DMS53 treated with DMSO at 0.1 percent for 48 hours (cell line): ENCODE measurements around the gene LTBP3.

Experiments
- DNase-seq: peaks from one replicate; lab custom pipeline; 2025; ENCODE audit not compliant: unreplicated experiment; lab: John Stamatoyannopoulos, UW

The LTBP3 gene

DNA sequence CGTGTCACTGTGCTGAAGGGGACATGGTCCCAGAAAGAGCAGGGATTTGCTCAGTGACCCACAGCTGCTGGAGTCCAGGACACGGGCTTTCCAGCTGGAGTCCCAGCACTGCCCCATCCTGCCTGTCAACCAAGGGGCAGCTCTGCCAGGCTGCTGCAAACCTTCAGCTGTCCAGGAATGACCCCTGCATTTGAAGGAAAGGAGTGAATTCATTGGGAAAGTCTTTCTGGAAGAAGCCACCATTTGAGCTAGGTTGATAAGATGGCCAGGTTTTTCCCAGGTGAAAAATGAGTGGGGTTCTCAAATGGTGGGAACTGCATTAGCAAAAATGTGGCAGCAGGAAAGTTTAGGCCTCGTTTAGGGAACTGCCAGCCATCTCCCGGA is 28.1 kb upstream of the LTBP3 start:
- no peak for DNase-seq

DNA sequence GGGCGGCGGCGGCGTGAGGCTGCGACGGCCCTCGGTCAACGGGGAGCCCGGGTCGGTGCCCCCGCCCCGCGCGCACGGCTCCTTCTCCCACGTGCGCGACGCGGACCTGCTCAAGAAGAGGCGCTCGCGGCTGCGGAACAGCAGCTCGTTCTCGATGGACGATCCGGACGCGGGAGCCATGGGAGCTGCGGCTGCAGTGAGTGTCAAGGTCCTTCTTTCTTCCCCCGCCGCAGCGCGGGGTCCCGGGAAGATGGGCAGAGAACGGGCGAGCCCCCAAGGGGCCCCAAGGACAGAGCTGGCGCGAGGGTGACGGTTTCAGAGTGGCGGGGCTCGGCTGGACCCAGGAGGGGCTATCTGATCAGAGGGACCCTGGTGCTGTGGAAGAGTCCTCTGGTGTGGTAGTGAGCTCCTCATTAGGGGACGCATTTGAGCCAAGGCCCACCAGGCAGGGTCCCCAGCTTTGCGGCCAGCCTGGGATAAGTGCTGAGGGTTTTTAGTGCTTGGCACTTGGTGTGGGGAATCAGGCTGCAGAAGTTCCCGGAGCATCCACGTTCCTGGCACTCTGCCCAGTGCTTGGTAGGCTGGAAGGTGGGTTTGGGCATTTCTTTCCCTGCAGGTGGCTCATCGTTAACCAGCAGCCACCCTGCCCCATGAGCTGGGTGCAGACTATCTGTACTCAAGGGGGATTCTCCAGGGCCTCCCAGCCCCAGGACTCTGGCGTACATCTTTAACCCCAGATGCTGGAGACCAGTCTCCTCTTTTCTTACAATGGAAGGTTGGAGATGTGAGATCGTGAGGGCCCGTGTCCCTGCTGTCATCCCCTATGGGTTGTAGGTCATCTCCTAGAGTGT is 27.5 kb upstream of the LTBP3 start:
- no peak for DNase-seq

DNA sequence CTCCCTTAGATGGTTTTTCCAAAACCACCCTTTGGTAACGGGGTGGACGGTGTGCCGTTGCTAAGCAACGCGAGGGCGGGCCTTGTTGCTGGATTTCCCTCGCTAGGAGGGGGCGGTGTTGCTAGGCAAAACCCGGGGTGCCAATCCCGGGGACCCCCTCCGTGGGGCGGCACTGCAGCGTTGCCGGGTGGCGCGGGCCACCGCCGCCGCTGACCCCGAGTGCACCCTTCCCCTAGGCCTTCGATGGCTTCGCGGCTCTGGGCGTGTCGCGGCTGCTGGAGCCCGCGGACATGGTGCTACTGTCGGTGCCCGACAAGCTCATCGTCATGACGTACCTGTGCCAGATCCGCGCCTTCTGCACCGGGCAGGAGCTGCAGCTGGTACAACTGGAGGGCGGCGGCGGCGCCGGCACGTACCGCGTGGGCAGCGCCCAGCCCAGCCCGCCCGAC is 26.6 kb upstream of the LTBP3 start:
- no peak for DNase-seq

DNA sequence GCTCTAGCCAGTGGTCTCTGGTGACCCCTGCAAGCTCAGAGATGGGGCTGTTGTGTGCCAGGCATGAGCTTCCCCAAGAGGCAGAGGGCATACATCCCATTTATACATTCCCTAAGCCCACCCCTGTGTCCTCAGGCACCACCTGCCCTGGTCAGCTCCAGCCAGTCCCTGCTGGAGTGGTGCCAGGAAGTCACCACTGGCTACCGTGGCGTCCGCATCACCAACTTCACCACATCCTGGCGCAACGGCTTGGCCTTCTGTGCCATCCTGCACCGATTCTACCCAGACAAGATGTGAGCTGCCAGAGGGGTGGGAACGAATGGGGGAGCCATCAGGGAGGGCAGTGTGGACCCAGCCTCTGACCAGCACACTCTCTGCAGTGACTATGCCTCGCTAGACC is 25.9 kb upstream of the LTBP3 start:
- no peak for DNase-seq

DNA sequence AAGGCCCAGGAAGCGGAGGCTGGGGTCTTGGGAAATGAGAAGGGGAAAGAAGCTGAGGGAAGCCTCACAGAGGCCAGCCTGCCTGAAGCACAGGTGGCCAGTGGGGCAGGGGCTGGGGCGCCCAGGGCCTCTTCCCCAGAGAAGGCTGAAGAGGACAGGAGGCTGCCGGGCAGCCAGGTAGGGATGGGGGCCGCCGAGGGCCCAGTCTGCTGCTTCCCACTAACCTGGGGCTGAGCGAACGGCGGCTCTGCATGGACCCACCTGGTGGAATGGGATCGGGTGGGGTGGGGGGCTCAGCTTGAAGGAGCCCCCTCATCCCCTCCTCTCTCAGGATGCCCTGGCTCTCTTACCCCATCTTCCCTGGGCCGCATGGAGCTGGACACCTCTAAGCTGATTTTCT is 25.4 kb upstream of the LTBP3 start:
- no peak for DNase-seq

DNA sequence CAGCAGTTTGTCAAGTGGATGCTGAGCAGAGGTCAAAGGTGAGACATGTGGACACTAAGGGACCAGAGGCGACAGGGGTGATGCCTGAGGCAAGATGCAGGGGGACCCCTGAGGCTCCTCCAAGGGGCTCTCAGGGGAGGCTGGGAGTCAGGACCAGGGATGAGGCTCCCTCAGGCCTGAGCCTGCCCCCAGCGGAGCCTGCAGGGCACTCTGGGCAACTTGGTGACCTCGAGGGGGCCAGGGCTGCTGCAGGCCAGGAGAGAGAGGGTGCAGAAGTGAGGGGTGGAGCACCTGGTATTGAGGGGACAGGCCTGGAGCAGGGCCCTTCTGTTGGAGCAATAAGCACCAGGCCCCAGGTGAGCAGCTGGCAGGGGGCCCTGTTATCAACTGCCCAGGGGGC is 23.8 kb upstream of the LTBP3 start:
- no peak for DNase-seq

DNA sequence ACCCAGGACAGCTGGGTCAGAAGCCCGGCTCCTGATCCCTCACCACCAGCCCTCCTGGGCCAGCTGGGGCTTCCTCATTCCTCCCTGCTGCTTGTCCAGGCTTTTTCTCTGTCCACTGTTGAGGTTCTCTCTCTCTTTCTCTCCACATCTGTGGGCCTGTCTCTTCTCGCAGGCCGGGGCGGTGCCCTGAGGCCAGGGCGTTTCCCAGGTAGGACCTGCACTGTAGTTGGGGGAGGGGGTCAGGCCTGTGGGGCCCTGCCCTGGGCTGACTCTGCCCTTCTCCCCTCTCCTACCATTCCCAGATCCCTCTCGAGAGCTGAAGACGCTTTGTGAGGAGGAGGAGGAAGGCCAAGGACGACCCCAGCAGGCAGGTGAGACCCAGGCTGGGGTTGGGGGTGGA is 22.6 kb upstream of the LTBP3 start:
- no peak for DNase-seq

DNA sequence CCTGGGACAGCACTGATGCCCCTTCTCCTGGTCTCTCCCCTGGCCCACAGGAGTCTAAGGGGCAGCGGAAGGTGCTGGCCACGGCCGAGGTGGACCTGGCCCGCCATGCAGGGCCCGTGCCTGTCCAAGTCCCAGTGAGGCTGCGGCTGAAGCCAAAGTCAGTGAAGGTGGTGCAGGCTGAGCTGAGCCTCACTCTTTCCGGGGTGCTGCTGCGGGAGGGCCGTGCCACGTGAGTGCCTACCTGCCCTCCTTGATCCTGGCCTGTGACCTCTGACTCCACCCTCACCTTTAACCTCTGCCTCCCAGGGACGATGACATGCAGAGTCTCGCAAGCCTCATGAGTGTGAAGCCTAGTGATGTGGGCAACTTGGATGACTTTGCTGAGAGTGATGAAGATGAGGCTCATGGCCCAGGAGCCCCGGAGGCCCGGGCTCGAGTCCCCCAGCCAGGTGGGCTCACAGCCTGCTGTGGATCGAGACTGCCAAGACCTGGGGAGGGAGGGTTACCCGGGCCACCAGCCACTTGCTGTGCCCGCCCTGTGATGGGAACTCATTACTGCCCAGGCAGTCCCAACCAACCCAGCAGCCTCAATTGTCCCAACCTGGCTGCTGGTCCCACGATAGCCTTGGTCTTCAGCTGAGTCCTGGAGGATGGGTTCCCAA is 22.0 kb upstream of the LTBP3 start:
- DNase-seq = no peak

DNA sequence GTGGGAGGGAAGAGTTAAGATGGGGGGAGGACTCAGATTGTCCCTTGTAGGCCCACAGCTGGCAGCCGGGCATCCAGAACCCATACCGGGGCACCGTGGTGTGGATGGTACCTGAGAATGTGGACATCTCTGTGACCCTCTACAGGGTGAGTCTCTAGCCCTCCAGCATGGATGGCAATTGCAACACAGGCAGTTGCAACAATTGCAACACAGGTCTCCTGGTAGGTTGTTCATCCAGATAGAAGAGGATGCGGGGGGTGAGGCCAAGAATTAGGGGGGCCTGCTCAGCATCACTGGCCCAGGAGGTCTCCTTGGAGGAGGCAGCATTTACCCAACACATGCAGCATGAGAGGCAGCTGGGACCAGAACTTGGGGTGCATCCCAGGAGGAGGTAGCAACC is 21.1 kb upstream of the LTBP3 start:
- no peak for DNase-seq

DNA sequence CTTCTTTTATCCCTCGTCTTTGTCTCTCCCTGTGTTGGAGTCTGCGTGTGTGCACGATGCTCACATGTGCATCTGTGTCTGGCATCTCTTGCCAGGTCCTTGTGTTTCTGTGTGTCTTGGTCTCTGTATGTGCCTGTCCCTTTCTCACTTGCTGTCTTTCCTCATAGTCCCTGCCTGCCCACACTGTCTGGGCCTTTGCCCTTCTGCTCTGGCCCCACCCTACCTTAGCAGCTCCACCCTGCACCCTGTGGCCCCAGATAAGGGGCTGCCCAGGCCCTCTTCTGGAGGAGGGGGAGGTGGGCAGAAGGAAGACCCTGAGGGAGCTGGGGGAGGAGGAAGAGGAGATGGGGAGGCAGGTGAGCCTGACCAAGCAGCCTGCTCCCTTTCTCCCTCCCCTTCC is 20.5 kb upstream of the LTBP3 start:
- DNase-seq = no peak

DNA sequence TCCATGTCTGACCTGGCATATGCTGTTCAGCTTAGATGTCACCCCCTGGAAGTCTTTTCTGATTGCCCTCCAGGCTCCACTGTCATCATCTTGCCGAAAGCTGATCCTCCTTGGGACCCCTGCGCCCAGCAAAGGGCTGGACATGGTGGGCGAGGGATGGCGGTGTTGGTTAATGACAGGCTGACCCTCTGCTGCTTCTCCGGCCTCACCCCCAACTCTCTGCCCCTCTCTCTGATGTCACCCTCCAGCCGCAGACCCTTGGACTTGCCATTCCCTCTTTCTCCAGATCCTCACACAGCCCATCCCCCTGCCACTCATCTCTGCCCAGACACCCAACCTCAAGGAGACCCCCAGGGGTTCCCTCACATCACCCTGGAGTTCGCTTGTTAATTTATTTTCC is 20.0 kb upstream of the LTBP3 start:
- no peak for DNase-seq

DNA sequence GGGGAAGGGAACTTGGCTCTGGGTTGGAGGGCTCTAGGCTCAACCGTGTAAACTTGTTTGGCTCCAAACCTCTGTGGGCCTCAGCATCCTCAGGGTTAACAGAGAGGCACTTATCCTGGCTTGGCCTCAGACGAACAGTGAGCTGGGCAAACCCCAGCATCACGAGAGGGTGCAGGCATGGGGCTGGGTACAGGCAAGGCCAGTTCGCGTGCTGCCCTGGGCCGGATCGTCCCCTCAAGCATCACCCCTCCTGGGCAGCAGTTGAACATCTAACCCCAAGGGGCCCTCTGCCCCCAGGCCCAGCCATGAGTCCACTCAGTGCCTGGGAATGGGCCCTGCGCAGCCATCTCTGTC is 19.6 kb upstream of the LTBP3 start:
- DNase-seq = no peak

DNA sequence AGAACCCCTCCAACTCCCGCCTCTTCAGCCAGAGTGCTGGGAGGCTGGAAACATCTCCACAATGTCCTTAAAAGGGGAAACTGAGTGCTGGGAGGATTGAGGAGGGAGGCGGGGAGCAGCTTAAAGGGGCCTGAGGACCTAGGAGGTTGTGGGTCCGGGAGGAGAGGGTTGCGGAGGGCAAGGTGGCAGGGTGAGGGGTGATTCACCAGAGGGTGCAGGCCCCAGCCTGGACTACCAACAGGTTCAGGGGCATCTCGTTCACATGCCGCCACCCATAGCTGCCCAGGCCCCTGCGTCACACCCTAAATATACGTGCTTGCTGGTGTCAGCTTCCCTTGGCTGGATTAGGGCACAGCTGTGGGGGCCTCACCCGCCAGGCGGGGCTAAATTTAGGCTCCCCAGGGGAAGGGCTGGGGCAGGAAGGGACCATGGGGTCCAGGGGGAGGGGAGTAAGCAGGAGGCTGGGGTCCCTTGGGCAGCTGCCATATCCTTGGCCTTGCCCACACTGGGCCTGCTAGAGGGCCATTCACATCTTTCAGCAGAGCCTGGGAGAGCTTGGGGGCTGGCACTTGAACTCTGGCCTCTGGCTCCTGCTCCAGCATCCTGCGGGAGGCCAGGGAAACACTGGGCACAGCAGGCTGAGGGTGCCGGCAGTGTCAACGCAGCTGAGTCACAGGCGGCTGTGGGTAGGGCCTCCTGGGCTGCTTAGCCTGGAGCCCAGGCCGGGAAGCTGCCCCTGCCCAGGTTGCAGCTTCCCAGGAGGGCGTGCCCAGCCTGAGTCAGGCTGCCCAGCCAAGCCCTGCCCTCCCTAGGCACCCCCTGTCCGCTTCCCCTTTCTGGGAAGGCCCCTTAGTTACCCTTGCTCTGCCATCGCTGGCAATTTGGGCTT is 19.0 kb upstream of the LTBP3 start:
- peak; percentile 45 for DNase-seq

DNA sequence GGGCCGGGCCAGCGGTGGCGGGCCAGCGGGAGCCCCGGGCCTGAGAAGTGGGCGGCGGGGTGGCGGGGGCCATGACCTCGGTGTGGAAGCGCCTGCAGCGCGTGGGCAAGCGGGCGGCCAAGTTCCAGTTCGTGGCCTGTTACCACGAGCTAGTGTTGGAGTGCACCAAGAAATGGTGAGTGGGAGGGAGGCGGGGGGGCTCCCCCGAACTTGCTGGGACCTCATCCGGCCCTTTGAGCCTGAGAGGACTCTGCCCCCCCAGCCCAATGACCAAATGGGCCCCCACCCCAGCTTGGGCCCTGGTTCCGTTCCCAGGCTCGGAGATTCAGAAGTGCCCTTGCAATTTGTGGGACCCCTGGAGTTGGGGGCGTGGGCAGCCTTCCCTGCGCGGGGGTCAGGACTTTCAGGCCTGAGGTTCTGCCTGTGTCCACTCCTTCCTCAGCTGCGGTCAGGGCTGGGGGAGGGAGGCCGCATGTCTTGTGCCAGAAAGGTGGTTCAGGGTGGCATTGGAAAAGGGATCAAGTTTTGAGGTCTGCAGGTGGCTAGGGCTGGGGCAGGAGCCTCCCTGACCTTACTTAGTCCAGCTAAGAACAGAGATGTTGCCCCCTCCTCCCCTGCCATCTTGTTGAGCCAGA is 18.2 kb upstream of the LTBP3 start:
- DNase-seq = no peak

DNA sequence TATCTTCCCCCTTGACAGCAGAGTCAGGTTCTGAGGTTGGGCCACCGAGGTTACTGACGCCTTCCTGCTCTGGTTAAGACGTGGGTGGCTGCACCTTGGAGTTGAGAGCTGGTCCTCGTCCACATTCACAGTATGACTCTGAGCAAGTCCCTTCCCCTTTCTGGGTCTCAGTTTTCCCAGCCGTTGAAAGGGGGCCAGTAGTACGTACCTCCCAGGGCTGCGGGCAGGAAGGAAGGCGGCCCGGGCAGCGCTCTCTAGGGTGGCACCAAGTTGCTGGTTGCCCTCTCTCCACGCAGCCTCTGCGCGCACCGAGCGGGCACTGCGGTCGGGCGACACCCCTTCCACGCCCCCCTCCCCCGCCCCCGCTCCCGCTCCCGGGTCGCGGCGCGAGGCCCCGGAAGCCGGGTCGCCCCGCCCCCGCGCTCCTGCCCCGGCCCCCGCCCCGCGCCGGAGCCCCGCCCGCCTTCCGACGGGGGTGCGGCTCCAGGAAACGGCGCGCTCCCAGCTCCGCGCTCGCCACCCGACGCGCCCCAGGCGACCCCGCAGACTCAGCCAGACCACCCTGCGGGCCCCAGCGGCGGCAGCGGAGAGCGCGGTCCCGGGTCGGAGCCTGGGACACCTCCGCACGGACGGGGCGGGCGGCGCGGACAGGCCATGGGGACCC is 17.5 kb upstream of the LTBP3 start, which contains the start of gene EHBP1L1:
EHBP1L1 (plus strand) TSS at position 486 of the 664 bp plus-strand sequence. CDS start 250 bp downstream, outside the sequence.
- peak; percentile 80 for DNase-seq

DNA sequence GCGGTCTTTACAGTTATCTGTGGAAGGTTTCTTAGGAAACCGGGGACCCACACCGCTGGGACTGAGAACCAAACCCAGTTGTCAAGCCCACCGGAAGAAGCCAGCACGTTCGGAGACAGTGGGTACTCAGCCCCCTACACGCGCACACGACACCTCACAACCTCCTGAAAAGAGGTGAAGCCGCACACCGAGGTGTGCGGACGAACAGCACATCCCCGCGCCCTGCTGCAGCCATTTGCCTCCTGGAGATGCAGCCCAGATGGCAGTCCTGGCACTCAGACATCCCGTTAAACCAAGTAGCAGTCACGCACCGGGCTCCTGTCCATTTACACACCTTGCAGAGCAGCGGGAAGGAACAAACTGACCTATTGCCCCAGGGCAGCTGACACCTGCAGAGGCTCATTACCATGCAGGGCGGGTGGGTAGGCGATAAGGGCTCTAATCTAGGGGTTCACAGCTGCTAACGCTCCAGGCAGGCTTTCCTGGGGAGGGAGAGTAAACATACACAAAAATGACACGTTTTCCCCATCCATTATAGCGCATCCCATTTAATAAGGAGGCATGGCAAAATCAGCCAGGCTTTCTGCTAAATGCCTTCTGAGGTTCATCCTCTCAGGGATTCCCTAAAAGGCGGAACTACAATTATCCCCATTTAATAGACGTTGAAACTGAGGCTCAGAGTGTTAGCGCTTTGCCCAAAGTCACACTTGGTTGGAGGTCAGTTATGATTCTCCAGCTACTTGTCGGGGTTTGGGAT is 16.8 kb upstream of the LTBP3 start:
- peak; percentile 63 for DNase-seq

DNA sequence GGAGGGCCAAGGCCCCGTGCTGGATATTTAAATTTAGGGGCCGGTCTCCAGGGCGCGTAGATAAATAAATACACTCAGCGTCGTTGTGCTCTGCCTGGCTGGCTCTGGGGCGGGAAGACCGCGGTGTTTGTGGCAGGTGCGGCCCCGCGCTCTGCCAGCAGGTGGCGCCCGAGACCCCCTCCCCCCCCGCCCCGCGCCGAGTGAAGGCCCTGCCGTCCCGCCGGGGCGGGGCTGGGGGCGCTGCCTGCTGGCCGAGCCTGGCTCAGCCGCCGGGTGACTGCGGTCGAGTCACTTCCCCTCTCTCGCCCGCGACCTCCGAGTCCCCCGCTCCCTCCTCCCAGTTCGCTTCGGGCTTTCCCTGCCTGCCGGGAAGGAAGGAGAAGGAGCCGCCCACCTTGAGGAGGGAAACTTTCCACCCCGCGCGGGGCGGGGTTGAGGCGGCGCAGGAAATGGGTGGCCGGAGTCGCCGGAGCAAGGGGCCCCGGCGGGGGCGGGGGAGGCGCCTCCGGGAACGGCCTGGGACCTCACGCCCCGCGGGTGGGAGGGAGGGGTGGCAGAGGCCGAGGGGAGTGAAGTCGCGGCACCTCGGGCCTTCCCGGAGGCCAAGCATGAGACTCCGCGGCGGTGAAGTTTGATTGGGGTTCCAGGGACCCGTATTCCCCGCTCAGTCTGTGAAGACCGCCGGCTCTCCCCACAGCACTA is 16.1 kb upstream of the LTBP3 start:
- peak; percentile 67 for DNase-seq

DNA sequence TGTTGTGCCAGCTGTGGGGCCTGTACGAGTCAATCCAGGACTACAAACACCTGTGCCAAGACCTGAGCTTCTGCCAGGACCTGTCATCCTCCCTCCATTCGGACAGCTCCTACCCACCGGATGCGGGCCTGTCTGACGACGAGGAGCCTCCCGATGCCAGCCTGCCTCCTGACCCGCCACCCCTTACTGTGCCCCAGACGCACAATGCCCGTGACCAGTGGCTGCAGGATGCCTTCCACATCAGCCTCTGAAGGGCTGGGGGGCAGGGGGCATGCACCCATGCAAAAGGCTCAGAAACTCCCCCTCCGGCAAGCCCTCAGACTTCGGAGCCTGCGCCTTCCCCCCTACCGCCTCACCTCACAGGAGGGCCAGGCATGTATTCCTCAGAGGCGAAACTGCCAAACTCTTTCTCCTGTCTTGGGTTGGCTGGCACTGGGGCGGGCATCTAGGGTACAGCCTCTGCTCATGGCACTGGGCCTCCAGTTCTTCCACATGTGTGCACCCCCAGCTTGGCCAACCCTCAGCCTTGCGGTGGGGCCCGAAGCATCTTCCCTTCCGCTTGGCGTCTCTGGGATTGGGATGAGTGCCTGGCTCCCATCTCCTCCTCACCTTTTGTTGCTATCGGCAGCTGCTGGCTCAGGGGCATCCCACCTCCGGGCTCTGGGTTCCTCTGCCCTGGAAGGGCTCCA is 15.4 kb upstream of the LTBP3 start:
- no peak for DNase-seq
